SK-N-MC (cell line): Measurements from ENCODE around the gene APOBEC3G.
"Not testable (repeated sequence)": the region's sequence is repeated elsewhere in the genome, so short reads cannot be mapped to it uniquely, and the experiment has no call there.

Source experiments
- EZH2 ChIP-seq: fragments of 200-600 bp; sonication (generic); IDR thresholded peaks from one replicate; pipeline ENCODE4 v1.6.1; 2017; ENCODE audit warnings: antibody characterized with exemption
- FOXP2 ChIP-seq: optimal IDR thresholded peaks from 2 replicates; pipeline ENCODE3; 2011; ENCODE audit warnings: mild to moderate bottlenecking, moderate library complexity; ENCODE audit not compliant: insufficient read depth; ENCODE audit errors: extremely low read length, control extremely low read depth
- POLR2AphosphoS5 ChIP-seq: IDR thresholded peaks from 2 replicates; pipeline ENCODE4 v1.6.1; 2012; ENCODE audit warnings: mild to moderate bottlenecking, low read depth, low read length, borderline replicate concordance

DNA sequence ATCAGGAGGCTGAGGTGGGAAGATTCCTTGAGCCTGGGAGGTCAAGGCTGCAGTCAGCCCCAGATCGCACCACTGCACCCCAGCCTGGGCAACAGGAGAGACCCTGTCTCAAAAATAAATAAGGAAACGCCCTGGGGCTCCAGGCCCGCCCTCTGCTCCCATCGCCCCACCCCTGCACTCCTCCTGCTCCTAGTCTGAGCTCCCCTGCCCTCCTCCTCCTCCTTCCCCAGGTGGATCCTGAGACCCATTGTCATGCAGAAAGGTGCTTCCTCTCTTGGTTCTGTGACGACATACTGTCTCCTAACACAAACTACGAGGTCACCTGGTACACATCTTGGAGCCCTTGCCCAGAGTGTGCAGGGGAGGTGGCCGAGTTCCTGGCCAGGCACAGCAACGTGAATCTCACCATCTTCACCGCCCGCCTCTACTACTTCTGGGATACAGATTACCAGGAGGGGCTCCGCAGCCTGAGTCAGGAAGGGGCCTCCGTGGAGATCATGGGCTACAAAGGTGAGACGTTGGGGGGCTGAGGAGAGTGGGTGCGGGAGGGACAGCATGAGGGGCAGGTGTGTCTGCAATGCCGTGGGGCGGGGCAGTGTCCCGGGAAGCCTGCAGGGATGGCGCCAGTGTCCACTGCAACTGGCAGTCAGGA is 25.1 kb upstream of the APOBEC3G start:
- not testable (repeated sequence) for TF ChIP-seq POLR2AphosphoS5, EZH2, FOXP2
